Non-pigmented ciliary epithelial cell (primary cell): ENCODE data around the gene TIMM21.

Source experiments
- DNase-seq: peaks from one replicate; pipeline ENCODE4 v3.0.0-alpha.2; 2010; ENCODE audit warnings: low read depth

TIMM21 gene

GRCh38 chr18:74147491-74147778 is 888 bp upstream of the TIMM21 start:
- DNase-seq = no peak

- no peak for DNase-seq
Measured at GRCh38 chr18:74148543-74149070, 284 bp downstream of the TIMM21 start.

GRCh38 chr18:74149878-74150277 is 1.6 kb downstream of the TIMM21 start:
- no peak for DNase-seq

- no peak for DNase-seq
Measured at GRCh38 chr18:74152270-74152669, 3.9 kb downstream of the TIMM21 start.

- DNase-seq = no peak
Measured at GRCh38 chr18:74152857-74153256, 4.5 kb downstream of the TIMM21 start.

- no peak for DNase-seq
Measured at GRCh38 chr18:74153377-74153776, 5.1 kb downstream of the TIMM21 start.

GRCh38 chr18:74153793-74154192 is 5.5 kb downstream of the TIMM21 start:
- DNase-seq = no peak

- no peak for DNase-seq
Measured at GRCh38 chr18:74154716-74155115, 6.4 kb downstream of the TIMM21 start.

GRCh38 chr18:74155276-74155675 is 7.0 kb downstream of the TIMM21 start:
- DNase-seq = no peak

- DNase-seq = no peak
Measured at GRCh38 chr18:74163019-74163660, 14.8 kb downstream of the TIMM21 start.

- DNase-seq = no peak
Measured at GRCh38 chr18:74166386-74166785, 18.1 kb downstream of the TIMM21 start.

- no peak for DNase-seq
Measured at GRCh38 chr18:74171910-74172606, 23.7 kb downstream of the TIMM21 start.

- no peak for DNase-seq
Measured at GRCh38 chr18:74172697-74173433, 24.5 kb downstream of the TIMM21 start.

GRCh38 chr18:74173434-74173750 is 25.1 kb downstream of the TIMM21 start:
- DNase-seq = no peak

GRCh38 chr18:74175658-74176057 is 27.3 kb downstream of the TIMM21 start:
- DNase-seq = no peak

- no peak for DNase-seq
Measured at GRCh38 chr18:74178884-74179283, 30.6 kb downstream of the TIMM21 start.

- DNase-seq = no peak
Measured at GRCh38 chr18:74179623-74180199, 31.4 kb downstream of the TIMM21 start.

GRCh38 chr18:74182335-74182734 is 34.0 kb downstream of the TIMM21 start:
- no peak for DNase-seq

- DNase-seq = no peak
Measured at GRCh38 chr18:74183130-74183529, 34.8 kb downstream of the TIMM21 start.

- no peak for DNase-seq
Measured at GRCh38 chr18:74184875-74185274, 36.6 kb downstream of the TIMM21 start.

- no peak for DNase-seq
Measured at GRCh38 chr18:74185860-74186259, 37.5 kb downstream of the TIMM21 start.

GRCh38 chr18:74186661-74187060 is 38.3 kb downstream of the TIMM21 start:
- no peak for DNase-seq

GRCh38 chr18:74190086-74190485 is 41.8 kb downstream of the TIMM21 start:
- no peak for DNase-seq
